IMR-90 (cell line): Measurements from ENCODE around the gene GSG1L. TPM values are rescaled to one million over a fixed set of nuclear protein-coding genes. Genes with fewer than 3 reads are reported as not detected.

Experiments
- ATAC-seq: fragments of 200-7000 bp; cut with Tn5 transposase; 2 replicates; pipeline ENCODE4 v1.9.1; 2020; ENCODE audit warnings: low read depth, mild to moderate bottlenecking, moderate library complexity
- BruUV-seq: library from RNA; stranded (reverse); fragments of 400-500 nt; replicated peaks from 2 replicates; lab custom pipeline; 2021; lab: Mats Ljungman, UMichigan
- CTCF ChIA-PET: fragments of 300-600 bp; formaldehyde crosslinking; extraction: SDS; loops from one replicate; lab custom pipeline; 2021; ENCODE audit warnings: antibody characterized with exemption; lab: Yijun Ruan, JAX
- POLR2A ChIA-PET: fragments of 300-600 bp; sonication (Branson Sonifier 250); formaldehyde crosslinking; loops from one replicate; lab custom pipeline; 2022; ENCODE audit warnings: antibody characterized with exemption; ENCODE audit not compliant: unreplicated experiment; lab: Charles Lee
- DNase-seq: peaks from one replicate; pipeline ENCODE4 v3.0.0; 2013
- H2AFZ ChIP-seq: replicated peaks from 2 replicates; pipeline ENCODE3; 2013; ENCODE audit warnings: low read length, mild to moderate bottlenecking; ENCODE audit not compliant: poor library complexity
- H2AK5ac ChIP-seq: 2 replicates; pipeline ENCODE4 v1.6.1; 2013; ENCODE audit warnings: low read depth, low read length, inconsistent platforms
- H2AK9ac ChIP-seq: replicated peaks from 2 replicates; pipeline ENCODE3; 2013; ENCODE audit warnings: mild to moderate bottlenecking, low read depth, low read length, moderate library complexity; ENCODE audit not compliant: poor library complexity
- H2BK120ac ChIP-seq: 2 replicates; pipeline ENCODE4 v1.6.1; 2013; ENCODE audit warnings: low read depth, low read length, inconsistent platforms
- H2BK15ac ChIP-seq: 3 replicates; pipeline ENCODE4 v1.6.1; 2013; ENCODE audit warnings: low read depth, low read length, inconsistent platforms
- H2BK20ac ChIP-seq: 2 replicates; pipeline ENCODE4 v1.6.1; 2013; ENCODE audit warnings: low read depth, mild to moderate bottlenecking, inconsistent platforms, low read length, moderate library complexity
- H2BK5ac ChIP-seq: 2 replicates; pipeline ENCODE4 v1.6.1; 2013; ENCODE audit warnings: mild to moderate bottlenecking, low read depth, low read length, inconsistent platforms; ENCODE audit not compliant: poor library complexity, severe bottlenecking
- H3K14ac ChIP-seq: replicated peaks from 2 replicates; pipeline ENCODE4 v1.6.1; 2013; ENCODE audit warnings: low read depth, low read length, inconsistent platforms
- H3K18ac ChIP-seq: 2 replicates; pipeline ENCODE4 v1.6.1; 2013; ENCODE audit warnings: low read depth, low read length, control low read depth
- H3K23ac ChIP-seq: 2 replicates; pipeline ENCODE4 v1.6.1; 2013; ENCODE audit warnings: low read depth, low read length, inconsistent platforms
- H3K27ac ChIP-seq: 2 replicates; pipeline ENCODE4 v1.5.1; 2013; ENCODE audit warnings: mild to moderate bottlenecking, control low read depth, low read length; ENCODE audit not compliant: insufficient read depth
- H3K27me3 ChIP-seq: 2 replicates; pipeline ENCODE4 v1.6.1; 2013; ENCODE audit warnings: low read length; ENCODE audit not compliant: control insufficient read depth, insufficient read depth
- H3K36me3 ChIP-seq: 2 replicates; pipeline ENCODE4 v1.6.1; 2013; ENCODE audit warnings: low read length, mixed read lengths; ENCODE audit not compliant: control insufficient read depth, insufficient read depth
- H3K4ac ChIP-seq: 2 replicates; pipeline ENCODE4 v1.6.1; 2013; ENCODE audit warnings: low read depth, low read length, inconsistent platforms
- H3K4me1 ChIP-seq: 2 replicates; pipeline ENCODE4 v1.6.1; 2013; ENCODE audit warnings: low read length, mixed read lengths; ENCODE audit not compliant: control insufficient read depth, insufficient read depth
- H3K4me2 ChIP-seq: 2 replicates; pipeline ENCODE4 v1.6.1; 2013; ENCODE audit warnings: low read depth, mild to moderate bottlenecking, control low read depth, low read length, moderate library complexity
- H3K4me3 ChIP-seq: 2 replicates; pipeline ENCODE4 v1.5.1; 2013; ENCODE audit warnings: low read depth, mild to moderate bottlenecking, control low read depth, low read length, moderate library complexity; ENCODE audit not compliant: insufficient read depth
- H3K56ac ChIP-seq: 2 replicates; pipeline ENCODE4 v1.6.1; 2013; ENCODE audit warnings: low read length, inconsistent platforms; ENCODE audit not compliant: insufficient read depth; ENCODE audit errors: extremely low read depth
- H3K79me1 ChIP-seq, 2 experiments: 2 replicates each; pipeline ENCODE4 v1.6.1; 2013; ENCODE audit warnings: low read length in 2 of 2, inconsistent platforms in 1 of 2, low read depth in 1 of 2
- H3K9ac ChIP-seq: 2 replicates; pipeline ENCODE4 v1.6.1; 2013; ENCODE audit warnings: low read depth, low read length, control low read depth
- H3K9me1 ChIP-seq: 2 replicates; pipeline ENCODE4 v1.6.1; 2013; ENCODE audit warnings: low read length, inconsistent platforms; ENCODE audit not compliant: insufficient read depth
- H3K9me3 ChIP-seq: 2 replicates; pipeline ENCODE4 v1.6.1; 2013; ENCODE audit warnings: low read length; ENCODE audit not compliant: control insufficient read depth, insufficient read depth
- H4K20me1 ChIP-seq: 2 replicates; pipeline ENCODE4 v1.6.1; 2013; ENCODE audit warnings: low read length, inconsistent platforms; ENCODE audit not compliant: insufficient read depth
- H4K5ac ChIP-seq: 2 replicates; pipeline ENCODE4 v1.6.1; 2013; ENCODE audit warnings: mild to moderate bottlenecking, low read depth, low read length, control low read depth
- H4K8ac ChIP-seq, 2 experiments: 2 replicates each; pipeline ENCODE4 v1.6.1; 2013; ENCODE audit warnings: low read depth in 2 of 2, low read length in 2 of 2, control low read depth in 1 of 2, inconsistent platforms in 1 of 2
- H4K91ac ChIP-seq: 2 replicates; pipeline ENCODE4 v1.6.1; 2013; ENCODE audit warnings: low read depth, low read length, inconsistent platforms; ENCODE audit not compliant: insufficient read depth
- BHLHE40 ChIP-seq: fragments of 150-350 bp; IDR thresholded peaks from 2 replicates; pipeline ENCODE4 v1.6.1; 2016; ENCODE audit warnings: mild to moderate bottlenecking, low read depth, low read length
- CEBPB ChIP-seq: IDR thresholded peaks from 2 replicates; pipeline ENCODE4 v1.6.1; 2012; ENCODE audit warnings: low read depth, low read length, improper control_type of control experiment
- CHD1 ChIP-seq: IDR thresholded peaks from 2 replicates; pipeline ENCODE4 v1.6.1; 2012; ENCODE audit warnings: low read depth, low read length, improper control_type of control experiment
- CTCF ChIP-seq: conservative IDR thresholded peaks from 2 replicates; pipeline ENCODE4 v1.5.1; 2012; ENCODE audit warnings: mild to moderate bottlenecking, low read depth, low read length, improper control_type of control experiment
- ELK1 ChIP-seq: fragments of 150-350 bp; IDR thresholded peaks from 2 replicates; pipeline ENCODE4 v1.6.1; 2016; ENCODE audit warnings: low read depth, mild to moderate bottlenecking, low read length, moderate library complexity, borderline replicate concordance
- FOS ChIP-seq: fragments of 150-350 bp; IDR thresholded peaks from 2 replicates; pipeline ENCODE4 v1.6.1; 2016; ENCODE audit warnings: low read depth, low read length
- MAFK ChIP-seq: IDR thresholded peaks from 2 replicates; pipeline ENCODE4 v1.6.1; 2012; ENCODE audit warnings: low read depth, low read length, improper control_type of control experiment
- MAZ ChIP-seq: IDR thresholded peaks from 2 replicates; pipeline ENCODE4 v1.6.1; 2012; ENCODE audit warnings: low read depth, mild to moderate bottlenecking, low read length, improper control_type of control experiment, moderate library complexity, borderline replicate concordance
- MXI1 ChIP-seq: IDR thresholded peaks from 2 replicates; pipeline ENCODE4 v1.6.1; 2012; ENCODE audit warnings: low read depth, mild to moderate bottlenecking, low read length, moderate library complexity, borderline replicate concordance
- NFE2L2 ChIP-seq: fragments of 150-350 bp; IDR thresholded peaks from 2 replicates; pipeline ENCODE4 v1.6.1; 2016; ENCODE audit warnings: low read depth, mild to moderate bottlenecking, low read length
- POLR2A ChIP-seq: IDR thresholded peaks from 2 replicates; pipeline ENCODE4 v1.6.1; 2012; ENCODE audit warnings: mild to moderate bottlenecking, low read depth, low read length
- RAD21 ChIP-seq: IDR thresholded peaks from 2 replicates; pipeline ENCODE4 v1.6.1; 2012; ENCODE audit warnings: low read length, improper control_type of control experiment
- RCOR1 ChIP-seq: IDR thresholded peaks from 2 replicates; pipeline ENCODE4 v1.6.1; 2012; ENCODE audit warnings: mild to moderate bottlenecking, low read length, improper control_type of control experiment; ENCODE audit not compliant: insufficient replicate concordance
- RFX5 ChIP-seq: IDR thresholded peaks from 2 replicates; pipeline ENCODE4 v1.8.0; 2012; ENCODE audit warnings: low read depth, mild to moderate bottlenecking, low read length, moderate library complexity
- SMC3 ChIP-seq: fragments of 150-350 bp; IDR thresholded peaks from 2 replicates; pipeline ENCODE4 v1.6.1; 2016; ENCODE audit warnings: low read depth, mild to moderate bottlenecking, antibody characterized with exemption, low read length, moderate library complexity
- USF2 ChIP-seq: fragments of 150-350 bp; IDR thresholded peaks from 2 replicates; pipeline ENCODE4 v1.6.1; 2017; ENCODE audit warnings: mild to moderate bottlenecking, antibody characterized with exemption, low read length, low read depth
- WGBS, 2 experiments: methylation state at CpG; one replicate each; pipeline versions ENCODE4 v1.1.5 to v1.1.7; 2013; ENCODE audit warnings: missing lambda C conversion rate in 2 of 2; ENCODE audit not compliant: insufficient read length in 1 of 2; ENCODE audit errors: extremely low coverage in 2 of 2; 5-methylcytosine and 5-hydroxymethylcytosine counted together
- dilution Hi-C: fragments of 300-500 bp; cut with HindIII; formaldehyde crosslinking; loops from one replicate; pipeline ENCODE4 v1.14.3; 2018; ENCODE audit warnings: low sequenced_read_pairs; ENCODE audit not compliant: unreplicated experiment
- in situ Hi-C: fragments of 300-500 bp; cut with MboI; formaldehyde crosslinking; loops from 3 replicates; pipeline ENCODE4 v1.14.3; 2019; ENCODE audit warnings: low sequenced_read_pairs, inconsistent platforms, mixed read lengths
- intact Hi-C: fragments of 100-400 bp; cut with micrococcal nuclease; formaldehyde crosslinking; loops from 2 replicates; pipeline ENCODE4 v1.10.0; 2022
- polyA plus RNA-seq, 3 experiments: library from polyadenylated mRNA; depleted of rRNA; stranded (reverse); fragments of >200 nt; gene quantifications; 2 replicates each; pipeline ENCODE4 v1.2.3, GENCODE V29; 2012; ENCODE audit warnings: low replicate concordance in 1 of 3
- total RNA-seq: library from RNA; depleted of rRNA; stranded (reverse); fragments of >200 nt; gene quantifications from 2 replicates; pipeline ENCODE4 v1.2.3, GENCODE V29; 2012

GSG1L gene
- total and polyA plus RNA-seq, 2 of the 4 experiments (the other 2 are of a cell fraction) = not detected

GRCh38 chr16:27767081-27767480 lies 296.4 kb downstream of the GSG1L start:
- BruUV-seq = no TSS peak
- intact Hi-C loops = no loop called here
- POLR2A ChIA-PET = no interaction called here

More at GRCh38 chr16:27767081-27767480, 296.4 kb downstream of the GSG1L start:
- no peak overlapping the region for H3K9ac ChIP-seq
- H4K20me1 ChIP-seq = no peaks in the 10 kb centered on the region
- CTCF ChIA-PET = no interaction called here
- H4K8ac ChIP-seq = no peak overlapping the region
- ATAC-seq (no peak), DNase-seq (no peak)
- peaks cover 2% of the 10 kb centered on the region; the same call in 1 of the 2 replicates for H3K4me1 ChIP-seq
- H3K4ac ChIP-seq = no peak overlapping the region
- no peak overlapping the region for H3K18ac ChIP-seq
- H2BK5ac ChIP-seq = no peak overlapping the region
- H3K9me3 ChIP-seq = peaks cover 5% of the 10 kb centered on the region
- dilution Hi-C loops = no loop called here
- H3K14ac ChIP-seq = no peak overlapping the region
- no peak for TF ChIP-seq NFE2L2
- TF ChIP-seq CTCF = no peak
- no peak for TF ChIP-seq MXI1
- no peak for TF ChIP-seq RCOR1
- no peak for TF ChIP-seq BHLHE40
- no peak for TF ChIP-seq POLR2A
- TF ChIP-seq MAZ = no peak
- no peak for TF ChIP-seq MAFK
- TF ChIP-seq FOS = no peak
- no peak for TF ChIP-seq CEBPB
- TF ChIP-seq CHD1 = no peak
- TF ChIP-seq SMC3 = no peak
- TF ChIP-seq RFX5 = no peak
- TF ChIP-seq RAD21 = no peak
- TF ChIP-seq ELK1 = no peak
- TF ChIP-seq USF2 = no peak
- no peaks in the 10 kb centered on the region for H3K79me1 ChIP-seq
- H3K36me3 ChIP-seq = peaks cover 25% of the 10 kb centered on the region; the same call in 1 of the 2 replicates
- no peak overlapping the region for H4K91ac ChIP-seq
- H2BK20ac ChIP-seq = no peak overlapping the region
- no peak overlapping the region for H2AK5ac ChIP-seq
- no peak overlapping the region for H2BK15ac ChIP-seq
- H3K27ac ChIP-seq = no peak overlapping the region
- H3K4me2 ChIP-seq = no peak overlapping the region
- in situ Hi-C loops = no loop called here
- no peak overlapping the region for H3K4me3 ChIP-seq
- peaks cover 3% of the 10 kb centered on the region; the same call in 1 of the 2 replicates for H3K9me1 ChIP-seq
- H2BK120ac ChIP-seq = no peak overlapping the region
- H2AK9ac ChIP-seq = no peak overlapping the region
- H2AFZ ChIP-seq = no peak overlapping the region
- H3K23ac ChIP-seq = no peak overlapping the region
- no CpG with 5 or more reads among the region's 7 CpGs for WGBS, 2 experiments
- H3K27me3 ChIP-seq = no peaks in the 10 kb centered on the region
- H3K56ac ChIP-seq = no peak overlapping the region
- H4K5ac ChIP-seq = no peak overlapping the region
